ENCODE data around the gene C21orf58.

DNA sequence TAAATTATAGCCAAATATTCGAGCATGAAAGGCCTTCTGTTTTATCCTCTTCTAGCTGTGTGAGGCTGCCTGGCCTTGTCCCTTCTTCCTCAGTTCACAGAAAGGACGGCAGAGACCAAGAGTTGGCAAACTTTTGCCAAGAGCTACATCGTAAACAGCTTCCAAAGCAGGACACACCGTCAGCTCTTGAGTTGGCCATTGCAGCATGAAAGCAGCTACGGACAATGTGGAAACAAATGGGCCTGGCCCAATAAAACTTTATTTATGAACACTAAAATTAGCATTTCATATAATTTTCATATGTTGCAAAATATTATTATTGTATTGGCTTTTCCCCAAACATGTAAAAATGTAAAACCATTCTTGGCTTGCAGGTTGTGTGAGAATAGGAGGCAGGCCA lies 10.7 kb downstream of the C21orf58 start:
- TF ChIP-seq, protein P1, sequence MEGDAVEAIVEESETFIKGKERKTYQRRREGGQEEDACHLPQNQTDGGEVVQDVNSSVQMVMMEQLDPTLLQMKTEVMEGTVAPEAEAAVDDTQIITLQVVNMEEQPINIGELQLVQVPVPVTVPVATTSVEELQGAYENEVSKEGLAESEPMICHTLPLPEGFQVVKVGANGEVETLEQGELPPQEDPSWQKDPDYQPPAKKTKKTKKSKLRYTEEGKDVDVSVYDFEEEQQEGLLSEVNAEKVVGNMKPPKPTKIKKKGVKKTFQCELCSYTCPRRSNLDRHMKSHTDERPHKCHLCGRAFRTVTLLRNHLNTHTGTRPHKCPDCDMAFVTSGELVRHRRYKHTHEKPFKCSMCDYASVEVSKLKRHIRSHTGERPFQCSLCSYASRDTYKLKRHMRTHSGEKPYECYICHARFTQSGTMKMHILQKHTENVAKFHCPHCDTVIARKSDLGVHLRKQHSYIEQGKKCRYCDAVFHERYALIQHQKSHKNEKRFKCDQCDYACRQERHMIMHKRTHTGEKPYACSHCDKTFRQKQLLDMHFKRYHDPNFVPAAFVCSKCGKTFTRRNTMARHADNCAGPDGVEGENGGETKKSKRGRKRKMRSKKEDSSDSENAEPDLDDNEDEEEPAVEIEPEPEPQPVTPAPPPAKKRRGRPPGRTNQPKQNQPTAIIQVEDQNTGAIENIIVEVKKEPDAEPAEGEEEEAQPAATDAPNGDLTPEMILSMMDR (IDR thresholded peaks at IDR 0.05): no peak
- TF ChIP-seq POLR2AphosphoS5 (IDR thresholded peaks at IDR 0.05; ENCODE audit: insufficient read depth in 1 of 2, low read depth in 1 of 2): no peak
